GM18873 (cell line): Measurements from ENCODE around the gene NUDT14.

Source experiments
- ATAC-seq: cut with Tn5 transposase; IDR thresholded peaks from one replicate; pipeline ENCODE4 v1.9.1; 2021; ENCODE audit warnings: mild to moderate bottlenecking, moderate library complexity, moderate number of reproducible peaks; ENCODE audit not compliant: unreplicated experiment, low FRiP score

NUDT14 gene

GRCh38 chr14:105178069-105178867 is 2.8 kb downstream of the NUDT14 start:
- ATAC-seq = no peak

- no peak for ATAC-seq
Observed at GRCh38 chr14:105177082-105177481, 4.0 kb downstream of the NUDT14 start.

GRCh38 chr14:105176513-105176912 is 4.6 kb downstream of the NUDT14 start:
- no peak for ATAC-seq

GRCh38 chr14:105173901-105174894 is 6.9 kb downstream of the NUDT14 start:
- ATAC-seq = no peak

DNA sequence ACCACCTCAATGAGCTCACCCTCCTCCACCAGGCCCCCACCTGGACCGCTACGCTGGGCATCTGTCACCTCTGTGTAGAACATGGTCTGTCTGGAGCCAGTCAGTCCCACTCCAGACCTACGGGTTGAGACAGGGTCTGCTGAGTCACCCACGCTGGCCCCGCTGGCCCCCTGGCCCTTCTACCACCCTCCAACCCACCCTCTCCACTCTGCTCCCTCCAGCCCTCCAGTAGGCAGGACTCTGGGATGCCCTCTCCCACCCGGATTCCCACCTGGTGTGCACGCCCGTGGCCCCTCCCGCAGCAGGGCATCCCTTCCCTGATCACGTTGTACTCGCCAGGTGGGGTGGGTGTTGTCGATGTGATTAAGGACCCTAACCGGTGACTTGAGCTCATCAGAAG is 8.0 kb downstream of the NUDT14 start:
- no peak for ATAC-seq

DNA sequence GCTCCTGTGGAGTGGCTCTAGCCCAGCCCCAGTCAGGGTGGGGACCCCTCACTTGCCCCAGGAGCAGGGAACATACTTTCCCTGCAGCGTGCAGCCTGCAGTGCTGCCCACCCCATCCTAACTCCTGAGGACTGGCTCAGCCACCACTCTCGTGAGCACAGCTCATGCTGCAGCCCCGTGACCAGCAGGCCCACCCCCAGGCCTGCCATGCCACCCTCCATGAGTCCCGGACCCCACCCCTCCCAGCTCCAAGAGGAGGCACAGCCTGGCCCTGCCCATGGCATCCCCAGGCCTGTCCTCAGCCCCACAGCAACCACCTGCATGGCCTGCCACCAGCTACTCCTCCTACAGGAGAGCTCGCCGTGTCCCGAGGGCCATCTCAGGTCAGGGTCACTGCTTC is 8.6 kb downstream of the NUDT14 start:
- no peak for ATAC-seq

DNA sequence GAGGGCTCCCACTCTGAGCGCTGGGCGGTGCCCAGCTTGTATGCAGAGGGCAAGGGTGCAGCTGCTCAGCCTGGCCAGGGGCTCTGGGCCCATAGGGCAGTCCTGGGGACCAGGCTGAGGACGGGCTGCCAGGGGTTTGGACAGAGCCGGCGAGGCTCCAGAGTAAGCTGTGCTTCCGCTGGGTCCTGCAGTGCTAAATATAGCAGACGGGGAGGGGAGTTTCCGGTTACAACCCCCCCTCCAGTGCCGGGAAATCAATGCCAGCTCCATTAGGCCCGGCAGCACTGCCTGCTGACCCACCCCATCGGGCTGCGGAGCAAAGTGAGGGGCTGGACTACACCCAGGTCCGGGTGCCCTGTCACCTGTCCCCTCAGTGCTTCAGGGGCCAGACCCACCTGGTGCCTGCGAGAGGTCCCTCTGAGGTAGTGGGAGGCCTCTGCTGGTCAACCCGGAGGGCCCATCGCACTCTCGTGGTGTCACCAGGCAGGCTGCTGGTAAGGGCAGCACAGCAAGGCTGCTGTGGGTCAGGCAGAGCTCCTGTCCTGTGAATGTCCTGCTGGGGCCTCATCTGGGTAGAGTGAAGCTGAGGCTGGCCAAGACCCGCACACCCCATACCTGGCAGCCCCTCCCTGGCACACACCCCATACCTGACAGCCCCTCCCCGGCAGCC is 10.0 kb downstream of the NUDT14 start:
- no peak for ATAC-seq

GRCh38 chr14:105169776-105170655 is 11.1 kb downstream of the NUDT14 start:
- no peak for ATAC-seq

DNA sequence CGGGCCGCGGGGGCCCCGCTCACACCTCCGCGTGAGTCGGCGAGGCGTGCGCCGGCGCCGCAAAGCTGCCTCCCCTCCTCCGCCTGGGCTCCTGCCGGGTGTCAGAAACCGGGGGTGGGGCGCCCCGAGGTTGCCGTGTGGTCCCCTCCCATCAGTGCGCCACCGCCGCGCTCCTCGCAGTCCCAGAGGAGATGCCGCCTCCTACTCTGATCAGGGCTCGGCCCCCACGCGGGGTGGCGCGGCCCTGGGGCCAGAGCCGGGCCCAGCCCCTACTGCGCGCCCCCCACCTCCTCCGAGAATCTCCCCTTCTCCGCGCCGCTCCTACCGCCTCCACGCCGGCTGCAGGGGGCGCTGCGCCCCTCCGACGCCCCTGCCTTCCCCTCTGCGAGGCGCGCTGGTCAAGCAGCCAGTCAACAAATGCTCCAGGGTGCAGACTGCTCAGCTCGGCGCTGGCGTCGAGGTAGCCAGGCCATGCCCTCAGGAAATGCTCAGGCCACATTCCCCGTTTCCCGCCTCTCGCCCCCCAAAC is 12.1 kb downstream of the NUDT14 start:
- no peak for ATAC-seq

- ATAC-seq = no peak
Observed at GRCh38 chr14:105168496-105168978, 12.6 kb downstream of the NUDT14 start, which contains the start of gene JAG2. Gene JAG2 (minus strand): TSS chr14:105168776. CDS start chr14:105168420, 356 bp downstream.

DNA sequence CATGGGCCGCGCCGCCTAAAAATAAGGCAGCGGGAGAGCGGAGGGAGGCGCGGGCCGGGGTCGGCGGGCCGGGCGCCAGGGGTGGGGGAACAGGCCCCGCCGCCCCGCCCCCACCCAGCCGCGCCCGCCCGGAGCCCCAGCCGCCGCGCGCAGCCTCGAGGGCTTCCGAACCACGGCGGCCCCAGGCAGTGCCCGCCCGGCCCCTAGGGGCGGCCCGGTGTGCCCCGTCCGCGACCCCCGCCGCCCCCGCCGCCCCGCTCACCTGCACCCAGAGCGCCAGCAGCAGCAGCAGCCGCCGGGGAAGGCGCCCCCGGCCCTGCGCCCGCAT is 13.1 kb downstream of the NUDT14 start:
- ATAC-seq = no peak

DNA sequence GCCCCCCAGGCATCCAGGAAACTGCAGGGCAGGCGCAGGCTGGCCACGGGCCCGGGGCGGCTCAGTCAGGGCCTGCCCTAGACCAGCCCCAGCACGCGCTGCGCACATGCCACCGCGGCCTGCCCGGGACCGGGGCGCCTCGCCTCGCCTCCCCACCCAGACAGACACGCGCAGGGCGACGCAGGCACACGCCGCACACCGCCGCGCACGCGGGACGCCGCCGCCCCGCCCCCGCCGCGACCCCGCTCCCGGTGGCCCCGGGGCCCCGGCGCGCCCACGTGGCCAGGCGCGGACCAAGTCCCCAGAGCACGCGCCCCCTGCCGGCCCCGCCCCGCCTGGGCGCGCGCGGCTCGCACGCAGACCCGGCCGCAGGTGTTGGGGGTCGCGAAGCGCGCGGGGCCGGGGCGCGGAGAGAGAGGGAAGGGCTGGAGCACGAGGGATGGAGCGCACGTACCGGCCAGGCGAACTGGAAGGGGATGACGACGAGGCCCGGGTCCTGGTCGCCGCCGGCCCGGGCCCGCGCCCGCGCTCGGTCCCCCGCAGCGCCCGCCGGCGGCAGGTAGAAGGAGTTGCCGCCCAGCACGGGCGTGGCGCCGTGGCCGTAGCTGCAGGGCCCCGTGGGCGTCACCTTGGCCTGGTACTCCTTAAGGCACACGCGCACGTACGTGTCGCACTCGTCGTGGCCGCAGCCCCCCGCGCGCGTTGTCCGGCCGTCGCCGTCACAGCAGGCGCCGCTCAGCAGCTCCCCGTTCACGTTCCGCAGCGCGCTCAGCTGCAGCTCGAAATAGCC is 13.6 kb downstream of the NUDT14 start:
- ATAC-seq = no peak

- ATAC-seq = no peak
Observed at GRCh38 chr14:105166571-105167302, 14.4 kb downstream of the NUDT14 start.

DNA sequence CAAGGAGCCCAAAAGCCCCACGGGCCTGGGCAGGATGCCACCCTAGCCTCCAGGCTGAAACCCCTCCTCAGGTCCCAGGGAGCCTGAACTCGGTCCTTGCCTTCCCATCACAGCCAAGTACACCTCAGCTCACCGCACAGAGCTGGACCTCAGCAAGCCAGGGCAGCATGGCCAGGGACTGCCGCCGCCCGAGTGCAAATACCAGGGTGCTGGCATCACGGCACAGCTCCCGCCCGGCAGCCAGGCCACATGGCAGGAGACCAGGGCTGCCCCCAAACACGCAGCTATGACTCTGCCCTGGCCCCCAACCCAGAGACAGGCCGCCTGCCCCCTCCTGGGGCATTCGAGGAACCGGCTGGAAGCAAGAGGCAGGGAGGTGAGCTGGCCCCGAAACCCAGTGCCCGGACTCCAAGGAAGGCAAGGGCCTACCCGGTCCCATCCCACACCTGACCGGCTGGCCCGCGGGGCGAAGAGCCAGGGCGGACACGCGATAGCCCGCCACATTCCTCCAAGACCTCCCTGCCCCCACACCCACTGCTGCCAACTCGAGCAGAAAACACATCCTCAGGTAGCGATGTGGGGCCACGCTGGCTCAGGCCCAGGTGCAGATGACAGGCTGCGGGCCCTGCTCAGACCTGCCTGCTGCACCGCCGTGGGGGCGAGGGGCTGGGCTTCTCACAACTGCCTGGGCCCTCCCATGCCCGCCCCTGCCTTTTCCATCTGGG is 15.2 kb downstream of the NUDT14 start:
- ATAC-seq = no peak

DNA sequence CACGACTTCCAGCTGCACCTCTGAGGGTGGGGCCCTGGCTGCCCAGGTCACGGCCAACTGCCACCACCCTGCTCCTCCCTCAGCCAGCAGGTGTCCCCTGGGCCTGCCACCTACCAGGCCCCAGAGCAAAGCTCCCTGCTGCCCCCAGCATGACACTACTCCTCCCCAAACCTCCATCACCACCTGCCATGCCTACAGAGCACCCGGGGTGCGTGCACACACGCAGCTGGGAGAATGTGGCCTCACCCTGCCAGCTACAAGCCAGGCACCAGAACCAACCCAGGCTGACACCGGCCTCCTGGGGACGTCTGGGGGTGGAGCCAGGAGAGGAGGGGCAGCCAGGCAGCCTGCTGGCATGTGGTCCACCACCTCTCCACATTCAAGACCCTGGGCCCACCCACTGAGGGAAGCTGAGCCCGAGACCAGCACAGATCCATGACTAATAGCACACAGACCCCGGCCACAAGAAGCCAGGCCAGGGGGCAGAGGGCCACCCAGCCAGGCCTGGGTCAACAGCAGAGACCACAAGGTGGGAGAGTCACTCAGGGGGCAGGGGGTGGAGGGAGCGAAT is 15.9 kb downstream of the NUDT14 start:
- no peak for ATAC-seq

GRCh38 chr14:105163040-105163742 is 17.9 kb downstream of the NUDT14 start:
- ATAC-seq = no peak

DNA sequence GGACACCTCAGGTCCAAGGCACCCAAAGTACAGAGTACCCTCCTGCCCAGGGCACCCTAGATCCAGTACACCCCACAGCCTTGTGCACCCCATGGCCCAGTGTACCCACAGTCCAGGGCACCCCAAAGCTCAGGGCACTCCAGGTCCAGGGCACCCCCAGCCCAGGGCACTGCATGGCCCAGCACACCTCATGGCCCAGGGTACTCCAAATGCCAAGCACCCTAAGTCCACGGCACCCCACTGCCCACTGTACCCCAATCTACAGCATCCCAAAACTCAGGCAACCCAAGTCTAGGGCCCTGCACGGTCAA is 18.5 kb downstream of the NUDT14 start:
- ATAC-seq = no peak
